SH-SY5Y (cell line): Measurements from ENCODE around the gene VDR.

Source experiments
- GATA2 ChIP-seq: IDR thresholded peaks from 2 replicates; pipeline ENCODE4 v1.6.1; 2011; ENCODE audit warnings: mild to moderate bottlenecking, low read depth, low read length
- GATA3 ChIP-seq: IDR thresholded peaks from 2 replicates; pipeline ENCODE4 v1.6.1; 2011; ENCODE audit warnings: low read depth, mild to moderate bottlenecking, low read length, moderate library complexity

- TF ChIP-seq GATA2 (no peak), GATA3 (no peak)
These were observed 82.4 kb downstream of the VDR start for GRCh38 chr12:47822401-47822800.
